H1 (cell line): Measurements from ENCODE around the gene GLOD4. TPM values are rescaled to one million over a fixed set of nuclear protein-coding genes. Genes with fewer than 3 reads are reported as not detected.

Source experiments
- CTCF ChIA-PET: fragments of 300-600 bp; sonication (Branson Sonifier 250); formaldehyde crosslinking; loops from one replicate; lab custom pipeline; 2021; ENCODE audit not compliant: partially characterized antibody; lab: Charles Lee
- POLR2A ChIA-PET: fragments of 300-600 bp; sonication (Branson Sonifier 250); formaldehyde crosslinking; loops from one replicate; lab custom pipeline; 2021; ENCODE audit warnings: inconsistent platforms; ENCODE audit not compliant: partially characterized antibody; lab: Charles Lee
- DNase-seq, 2 experiments: peaks; one replicate each; pipeline versions ENCODE4 v3.0.0 to v3.0.0-alpha.2; 2010 to 2022; ENCODE audit warnings: low spot score in 2 of 2, low read depth in 1 of 2, mixed read lengths in 1 of 2
- FAIRE-seq: peaks from 2 replicates; lab custom pipeline; 2011; peaks lifted over from hg19 to GRCh38; lab: Jason Lieb, UNC
- H2AFZ ChIP-seq: 2 replicates; pipeline ENCODE4 v1.8.1; 2012; ENCODE audit warnings: low read length, inconsistent platforms
- H2AK5ac ChIP-seq: 2 replicates; pipeline ENCODE4 v1.6.1; 2013; ENCODE audit warnings: low read depth, low read length
- H2BK120ac ChIP-seq: replicated peaks from 2 replicates; pipeline ENCODE3; 2013; ENCODE audit warnings: low read depth, low read length, inconsistent platforms
- H2BK12ac ChIP-seq: 2 replicates; pipeline ENCODE4 v1.6.1; 2013; ENCODE audit warnings: low read depth, low read length
- H2BK15ac ChIP-seq: 2 replicates; pipeline ENCODE4 v1.6.1; 2013; ENCODE audit warnings: low read length
- H2BK20ac ChIP-seq: 2 replicates; pipeline ENCODE4 v1.6.1; 2013; ENCODE audit warnings: low read length
- H2BK5ac ChIP-seq: 2 replicates; pipeline ENCODE4 v1.6.1; 2013; ENCODE audit warnings: low read depth, low read length
- H3K14ac ChIP-seq: 2 replicates; pipeline ENCODE4 v1.6.1; 2013; ENCODE audit warnings: inconsistent platforms; ENCODE audit not compliant: insufficient read length
- H3K18ac ChIP-seq: 2 replicates; pipeline ENCODE4 v1.6.1; 2013; ENCODE audit warnings: low read length; ENCODE audit errors: extremely low read depth
- H3K23ac ChIP-seq: 2 replicates; pipeline ENCODE4 v1.6.1; 2013; ENCODE audit warnings: inconsistent platforms; ENCODE audit not compliant: insufficient read length
- H3K23me2 ChIP-seq: 2 replicates; pipeline ENCODE4 v1.6.1; 2013; ENCODE audit warnings: low read depth, low read length
- H3K27ac ChIP-seq: 2 replicates; pipeline ENCODE4 v1.6.1; 2011; ENCODE audit warnings: low read depth, low read length, inconsistent platforms
- H3K27me3 ChIP-seq, 4 experiments: replicated peaks in 1 of 4; 1 replicate in 1 of 4; 2 replicates in 3 of 4; pipeline versions ENCODE4 v1.6.1 to v1.8.1; 2011 to 2013; ENCODE audit warnings: low read length in 3 of 4, mild to moderate bottlenecking in 3 of 4, inconsistent platforms in 2 of 4, mixed read lengths in 2 of 4, moderate library complexity in 1 of 4; ENCODE audit not compliant: control insufficient read depth in 3 of 4, insufficient read depth in 3 of 4; ENCODE audit errors: extremely low read depth in 1 of 4
- H3K36me3 ChIP-seq, 4 experiments: 2 replicates each; pipeline versions ENCODE4 v1.6.1 to v1.8.1; 2011 to 2013; ENCODE audit warnings: mild to moderate bottlenecking in 4 of 4, low read length in 3 of 4, moderate library complexity in 2 of 4, control low read depth in 1 of 4, inconsistent platforms in 1 of 4; ENCODE audit not compliant: insufficient read depth in 4 of 4, control insufficient read depth in 2 of 4
- H3K4ac ChIP-seq: replicated peaks from 2 replicates; pipeline ENCODE3; 2013; ENCODE audit warnings: low read length, low read depth, mixed read lengths, inconsistent platforms; ENCODE audit not compliant: insufficient read length
- H3K4me1 ChIP-seq, 4 experiments: replicated peaks in 1 of 4; 1 replicate in 1 of 4; 2 replicates in 3 of 4; pipeline versions ENCODE4 v1.6.1 to v1.8.1; 2011 to 2013; ENCODE audit warnings: low read length in 3 of 4, inconsistent platforms in 2 of 4, mixed read lengths in 1 of 4; ENCODE audit not compliant: insufficient read depth in 4 of 4, control insufficient read depth in 3 of 4
- H3K4me2 ChIP-seq, 2 experiments: 2 replicates each; pipeline versions ENCODE4 v1.6.1 to v1.8.1; 2011 to 2013; ENCODE audit warnings: low read depth in 2 of 2, low read length in 2 of 2, control low read depth in 1 of 2, inconsistent platforms in 1 of 2, mild to moderate bottlenecking in 1 of 2; ENCODE audit not compliant: insufficient read depth in 1 of 2
- H3K4me3 ChIP-seq, 4 experiments: fragments of 200-600, 300-600 bp in 1 of 4; sonication (generic), shearing (Covaris generic), sonication (Bioruptor Twin) in 1 of 4; 2 replicates each; pipeline versions ENCODE4 v1.5.1 to v1.8.1; 2011 to 2016; ENCODE audit warnings: low read length in 4 of 4, low read depth in 3 of 4, control low read depth in 2 of 4, inconsistent platforms in 2 of 4, mild to moderate bottlenecking in 2 of 4, mixed read lengths in 1 of 4, moderate library complexity in 1 of 4; ENCODE audit not compliant: insufficient read depth in 2 of 4; ENCODE audit errors: extremely low read depth in 1 of 4
- H3K56ac ChIP-seq: replicated peaks from 2 replicates; pipeline ENCODE3; 2013; ENCODE audit warnings: low read depth, mild to moderate bottlenecking, mixed read lengths, low read length, inconsistent platforms; ENCODE audit not compliant: insufficient read length
- H3K79me1 ChIP-seq: 2 replicates; pipeline ENCODE4 v1.6.1; 2013; ENCODE audit warnings: low read depth, low read length, control low read depth
- H3K79me2 ChIP-seq, 2 experiments: 2 replicates each; pipeline versions ENCODE4 v1.6.1 to v1.8.1; 2012 to 2013; ENCODE audit warnings: low read length in 2 of 2, mild to moderate bottlenecking in 2 of 2, inconsistent platforms in 1 of 2; ENCODE audit not compliant: insufficient read depth in 2 of 2, control insufficient read depth in 1 of 2
- H3K9ac ChIP-seq, 4 experiments: replicated peaks in 1 of 4; 1 replicate in 1 of 4; 2 replicates in 3 of 4; pipeline versions ENCODE4 v1.6.1 to v1.8.1; 2011 to 2013; ENCODE audit warnings: low read depth in 3 of 4, low read length in 3 of 4, control low read depth in 2 of 4, mild to moderate bottlenecking in 2 of 4, moderate library complexity in 2 of 4, inconsistent platforms in 1 of 4; ENCODE audit errors: extremely low read depth in 1 of 4
- H3K9me3 ChIP-seq, 2 experiments: 2 replicates each; pipeline versions ENCODE4 v1.6.1 to v1.8.1; 2012 to 2013; ENCODE audit warnings: mild to moderate bottlenecking in 2 of 2, moderate library complexity in 2 of 2, control low read depth in 1 of 2, inconsistent platforms in 1 of 2, low read depth in 1 of 2, low read length in 1 of 2, mixed read lengths in 1 of 2; ENCODE audit not compliant: insufficient read depth in 2 of 2
- H4K20me1 ChIP-seq, 2 experiments: replicated peaks in 1 of 2; 2 replicates each; pipeline versions ENCODE3 to v1.8.1; 2011 to 2013; ENCODE audit warnings: inconsistent platforms in 2 of 2, low read length in 2 of 2, mild to moderate bottlenecking in 1 of 2; ENCODE audit not compliant: insufficient read depth in 2 of 2, control insufficient read depth in 1 of 2
- H4K5ac ChIP-seq: 2 replicates; pipeline ENCODE4 v1.6.1; 2013; ENCODE audit warnings: low read length, low read depth, mixed read lengths, inconsistent platforms; ENCODE audit not compliant: insufficient read length
- H4K8ac ChIP-seq: 2 replicates; pipeline ENCODE4 v1.8.0; 2013; ENCODE audit warnings: mild to moderate bottlenecking, moderate library complexity, low read length, inconsistent platforms; ENCODE audit not compliant: insufficient read depth; ENCODE audit errors: extremely low read depth
- H4K91ac ChIP-seq: replicated peaks from 2 replicates; pipeline ENCODE3; 2013; ENCODE audit warnings: low read length, mixed read lengths, inconsistent platforms; ENCODE audit not compliant: insufficient read length
- ATF2 ChIP-seq: IDR thresholded peaks from 2 replicates; pipeline ENCODE4 v1.6.1; 2012; ENCODE audit warnings: low read length, inconsistent platforms
- CTCF ChIP-seq, 3 experiments: IDR thresholded peaks; 1 replicate in 2 of 3; 2 replicates in 1 of 3; pipeline versions ENCODE4 v1.5.1 to v1.6.1; 2011; ENCODE audit warnings: low read length in 3 of 3, mild to moderate bottlenecking in 3 of 3, inconsistent platforms in 2 of 3, low read depth in 1 of 3, moderate library complexity in 1 of 3; ENCODE audit not compliant: insufficient read depth in 1 of 3; ENCODE audit errors: control extremely low read depth in 1 of 3
- HDAC6 ChIP-seq: IDR thresholded peaks from one replicate; pipeline ENCODE4 v1.7.1; 2012; ENCODE audit warnings: low read depth, mild to moderate bottlenecking, inconsistent platforms, low read length, moderate library complexity
- RAD21 ChIP-seq, 2 experiments: IDR thresholded peaks in 1 of 2; conservative IDR thresholded peaks in 1 of 2; 2 replicates each; pipeline ENCODE4 v1.6.1; 2011; ENCODE audit warnings: low read depth in 2 of 2, low read length in 2 of 2, improper control_type of control experiment in 1 of 2, inconsistent platforms in 1 of 2, mild to moderate bottlenecking in 1 of 2, moderate library complexity in 1 of 2
- SIN3A ChIP-seq, 2 experiments: IDR thresholded peaks in 1 of 2; conservative IDR thresholded peaks in 1 of 2; 2 replicates each; pipeline ENCODE4 v1.6.1; 2011 to 2012; ENCODE audit warnings: low read length in 2 of 2, improper control_type of control experiment in 1 of 2, low read depth in 1 of 2, mild to moderate bottlenecking in 1 of 2
- WGBS, 2 experiments: shearing (Covaris generic) in 1 of 2; methylation state at CpG; one replicate each; pipeline versions ENCODE4 v1.1.6 to v1.1.7; 2013 to 2015; ENCODE audit warnings: low lambda C conversion rate in 2 of 2, mixed read lengths in 2 of 2, inconsistent platforms in 1 of 2, low coverage in 1 of 2, missing lambda C conversion rate in 1 of 2; ENCODE audit not compliant: insufficient replicate concordance in 2 of 2, insufficient coverage in 1 of 2, insufficient read length in 1 of 2; ENCODE audit errors: extremely low coverage in 1 of 2, missing lambda C conversion rate in 1 of 2; 5-methylcytosine and 5-hydroxymethylcytosine counted together
- polyA plus RNA-seq, 7 experiments: library from polyadenylated mRNA; depleted of rRNA in 3 of 7; stranded (reverse) in 5 of 7; unstranded in 2 of 7; fragments of >200 nt in 5 of 7; fragments of 200-250 nt in 2 of 7; gene quantifications; 1 replicate in 5 of 7; 2 replicates in 1 of 7; 4 replicates in 1 of 7; pipeline versions ENCODE4 v1.2.1 to v1.2.3, GENCODE V29; 2011 to 2013; ENCODE audit warnings: missing spikeins in 2 of 7, mixed read lengths in 2 of 7
- total RNA-seq: library from RNA; stranded (reverse); fragmentation: NEBNext Ultra II Directional; extraction: Animal tissue kit (Norgen Biotek cat#: 25700); gene quantifications from 2 replicates; pipeline ENCODE4 v1.2.1, GENCODE V29; 2021

Gene GLOD4
- total and polyA plus RNA-seq, 2 of the 8 experiments (the other 6 are each of a cell fraction or from before 2014, with no cell fraction given): 36.8 to 81.3 TPM

- no peak overlapping the region for H3K23ac ChIP-seq
- H2BK12ac ChIP-seq: no peak overlapping the region
- H4K91ac ChIP-seq: no peak overlapping the region
- H3K23me2 ChIP-seq: no peaks in the 10 kb centered on the region
- no peak overlapping the region for H2BK20ac ChIP-seq
- no peaks in the 10 kb centered on the region for H3K9me3 ChIP-seq
- H4K8ac ChIP-seq: no peak overlapping the region
- no peak overlapping the region for H3K9ac ChIP-seq
- H2BK120ac ChIP-seq: no peak overlapping the region
- H4K20me1 ChIP-seq: peaks cover 0 to 5% of the 10 kb centered on the region in 2 experiments
- H3K4ac ChIP-seq: no peak overlapping the region
- H3K56ac ChIP-seq: no peak overlapping the region
- DNase-seq (peak in 1 of 2 experiments; percentile 83), FAIRE-seq (peak; percentile 74)
- H3K27me3 ChIP-seq: no peaks in the 10 kb centered on the region
- CTCF ChIA-PET: interaction anchor here (0.6 to 17.5 kb wide), 28 partner anchors 10 to 369 kb away, joined by 3 to 258 read pairs (median 4); partner anchors contain the start of genes GLOD4, MRM3, NXN and TIMM22
- no peak overlapping the region for H3K18ac ChIP-seq
- no peak overlapping the region for H2BK5ac ChIP-seq
- H3K27ac ChIP-seq: 0 out of 2 replicates have a peak overlapping the region, but pooled peaks have one; percentile 0
- WGBS, 2 experiments: 39% methylated on average over 18 of the region's 18 CpGs; no CpG with 5 or more reads in 1 of the 2 experiments
- H4K5ac ChIP-seq: no peak overlapping the region
- peaks cover 0 to 4% (median 1%) of the 10 kb centered on the region in 4 experiments; a peak in 3 of 8 replicates for H3K36me3 ChIP-seq
- no peak overlapping the region for H2AFZ ChIP-seq
- no peak overlapping the region for H3K4me3 ChIP-seq
- no peaks in the 10 kb centered on the region; the same call in 1 of the 2 replicates for H3K79me1 ChIP-seq
- H3K4me1 ChIP-seq: peaks cover 0 to 13% (median 2%) of the 10 kb centered on the region in 4 experiments; a peak in 5 of 7 replicates
- H3K79me2 ChIP-seq: no peaks in the 10 kb centered on the region
- TF ChIP-seq ATF2 (0 out of 2 replicates have a peak, but pooled peaks have one; percentile 69), SIN3A (conservative IDR thresholded peaks at IDR 0.05 in 1 of 2, IDR thresholded peaks at IDR 0.05 in 1 of 2; ENCODE audit: low read depth in 1 of 2, low read length in 2 of 2) (peak in 1 of 2 experiments; percentile 79; a peak in 1 of 4 replicates), CTCF (IDR thresholded peaks at IDR 0.05; ENCODE audit: control extremely low read depth in 1 of 3, insufficient read depth in 1 of 3, low read depth in 1 of 3, low read length in 3 of 3) (peak; percentile 86 to 93 (median 92)), HDAC6 (no peak), RAD21 (IDR thresholded peaks at IDR 0.05 in 1 of 2, conservative IDR thresholded peaks at IDR 0.05 in 1 of 2; ENCODE audit: low read depth in 2 of 2, low read length in 2 of 2) (peak; percentile 93 to 95)
- no peak overlapping the region for H3K4me2 ChIP-seq
- POLR2A ChIA-PET: interaction anchor here (0.7 to 1.9 kb wide), 7 partner anchors 8 to 201 kb away, joined by 3 to 9 read pairs (median 5); partner anchors contain the start of genes NXN and TIMM22
- H3K14ac ChIP-seq: no peak overlapping the region
- H2BK15ac ChIP-seq: no peak overlapping the region
- no peak overlapping the region for H2AK5ac ChIP-seq
Measured at GRCh38 chr17:794876-795275, 12.8 kb upstream of the GLOD4 start.
